ENCODE results near the gene MTCH2. TPM values are rescaled to one million over a fixed set of nuclear protein-coding genes. Genes with fewer than 3 reads are reported as not detected.

MTCH2 gene
- total RNA-seq, 6 experiments from 2014 or later, result 132 to 163 (median 143) TPM

DNA sequence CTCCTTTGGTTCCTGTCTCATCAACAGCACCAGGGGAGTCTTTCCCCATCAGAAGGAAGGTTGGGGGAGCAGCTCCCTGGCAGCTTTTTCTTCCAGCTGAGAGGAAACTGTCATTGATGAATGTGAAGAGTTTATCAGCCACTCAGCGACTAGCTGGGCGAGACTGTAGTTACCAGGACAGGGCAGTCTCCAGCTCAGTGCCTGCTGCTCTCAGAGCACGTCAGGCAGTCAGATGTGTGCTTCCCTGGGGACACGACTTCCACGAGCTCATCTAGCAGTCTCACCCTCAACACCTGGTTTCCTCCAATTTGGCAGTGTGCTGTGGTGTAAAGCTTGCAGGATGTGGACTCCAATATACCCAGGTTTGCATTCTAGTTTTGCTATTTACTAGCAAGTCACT is 35.6 kb downstream of the MTCH2 start:
- no peaks in the 10 kb centered on the region for H3K9me3 Mint-ChIP-seq
- peaks cover 5% of the 10 kb centered on the region for H3K27me3 Mint-ChIP-seq (ENCODE audit: insufficient read depth)
- TF ChIP-seq CTCF (IDR thresholded peaks at IDR 0.05), result no peak
- H3K4me1 Mint-ChIP-seq (ENCODE audit: low read depth), result peaks cover 34% of the 10 kb centered on the region
- no peak overlapping the region; the same call in 1 of the 2 replicates for H3K27ac Mint-ChIP-seq
- no peaks in the 10 kb centered on the region for H3K36me3 Mint-ChIP-seq (ENCODE audit: low read depth)
- DNase-seq, result no peak
- no peak overlapping the region for H3K4me3 Mint-ChIP-seq

DNA sequence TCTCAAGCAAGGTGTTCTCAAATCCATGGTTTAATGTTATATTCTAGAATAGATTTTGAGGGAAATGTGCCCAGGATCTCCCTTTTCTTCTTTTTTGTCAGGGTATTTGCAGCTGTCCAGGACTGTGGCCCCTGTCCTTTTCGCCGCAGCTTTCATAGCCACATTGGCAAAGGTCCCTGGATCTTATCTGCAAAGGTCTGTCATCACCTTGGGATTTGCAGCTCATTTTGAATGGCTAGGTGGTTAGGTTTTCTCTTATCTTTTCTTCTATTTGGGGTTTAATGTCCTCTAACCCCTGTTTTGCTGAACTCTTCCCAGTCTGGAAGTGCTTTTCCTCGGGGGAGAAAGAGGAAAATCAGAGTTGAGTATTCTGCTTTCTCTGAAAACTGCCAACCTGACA is 36.4 kb downstream of the MTCH2 start:
- no peak for TF ChIP-seq CTCF (IDR thresholded peaks at IDR 0.05)
- Mint-ChIP-seq H3K27ac (no peak overlapping the region), H3K4me3 (no peak overlapping the region), H3K27me3 (ENCODE audit: insufficient read depth) (peaks cover 6% of the 10 kb centered on the region), H3K4me1 (ENCODE audit: low read depth) (peaks cover 34% of the 10 kb centered on the region), H3K9me3 (no peaks in the 10 kb centered on the region), H3K36me3 (ENCODE audit: low read depth) (no peaks in the 10 kb centered on the region)
- no peak for DNase-seq

GRCh38 chr11:47603295-47603694 is 39.1 kb downstream of the MTCH2 start:
- Mint-ChIP-seq H3K4me3 (no peak overlapping the region), H3K4me1 (ENCODE audit: low read depth) (peaks cover 37% of the 10 kb centered on the region), H3K27me3 (ENCODE audit: insufficient read depth) (peaks cover 10% of the 10 kb centered on the region), H3K9me3 (no peaks in the 10 kb centered on the region), H3K36me3 (ENCODE audit: low read depth) (no peaks in the 10 kb centered on the region), H3K27ac (no peak overlapping the region)
- DNase-seq, result peak; percentile 34
- no peak for TF ChIP-seq CTCF (IDR thresholded peaks at IDR 0.05)

GRCh38 chr11:47599902-47600301 is 42.5 kb downstream of the MTCH2 start:
- no peaks in the 10 kb centered on the region for H3K9me3 Mint-ChIP-seq
- no peak overlapping the region for H3K4me3 Mint-ChIP-seq
- H3K4me1 Mint-ChIP-seq (ENCODE audit: low read depth), result peaks cover 13% of the 10 kb centered on the region
- no peak for DNase-seq
- no peak for TF ChIP-seq CTCF (IDR thresholded peaks at IDR 0.05)
- no peak overlapping the region for H3K27ac Mint-ChIP-seq
- H3K27me3 Mint-ChIP-seq (ENCODE audit: insufficient read depth), result peaks cover 9% of the 10 kb centered on the region; the same call in 1 of the 2 replicates
- no peaks in the 10 kb centered on the region for H3K36me3 Mint-ChIP-seq (ENCODE audit: low read depth)

DNA sequence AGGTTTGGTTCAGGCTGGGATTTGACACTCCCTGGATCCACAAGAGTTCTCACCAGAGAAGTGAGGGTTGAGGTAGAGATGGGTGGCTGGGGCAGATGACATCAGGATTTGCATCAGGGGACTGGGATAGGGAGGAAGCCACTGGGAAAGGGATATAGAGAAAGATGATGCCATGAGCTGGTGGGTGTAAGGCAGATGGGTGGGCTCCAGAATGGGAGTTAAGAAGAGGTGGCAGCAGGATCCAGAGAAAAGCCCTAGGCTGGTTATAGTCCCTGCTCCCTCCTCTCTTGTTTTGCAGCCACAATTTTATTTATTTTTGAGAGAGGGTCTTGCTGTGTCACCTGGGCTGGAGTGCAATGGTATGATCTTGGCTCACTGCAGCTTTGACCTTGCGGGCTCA is 46.4 kb downstream of the MTCH2 start:
- Mint-ChIP-seq H3K27ac (no peak overlapping the region), H3K9me3 (no peaks in the 10 kb centered on the region), H3K4me3 (no peak overlapping the region), H3K27me3 (ENCODE audit: insufficient read depth) (peaks cover 35% of the 10 kb centered on the region), H3K4me1 (ENCODE audit: low read depth) (0 out of 2 replicates have a peak, but pooled peaks cover 5% of the 10 kb centered on the region), H3K36me3 (ENCODE audit: low read depth) (no peaks in the 10 kb centered on the region)
- DNase-seq, result no peak
- no peak for TF ChIP-seq CTCF (IDR thresholded peaks at IDR 0.05)

DNA sequence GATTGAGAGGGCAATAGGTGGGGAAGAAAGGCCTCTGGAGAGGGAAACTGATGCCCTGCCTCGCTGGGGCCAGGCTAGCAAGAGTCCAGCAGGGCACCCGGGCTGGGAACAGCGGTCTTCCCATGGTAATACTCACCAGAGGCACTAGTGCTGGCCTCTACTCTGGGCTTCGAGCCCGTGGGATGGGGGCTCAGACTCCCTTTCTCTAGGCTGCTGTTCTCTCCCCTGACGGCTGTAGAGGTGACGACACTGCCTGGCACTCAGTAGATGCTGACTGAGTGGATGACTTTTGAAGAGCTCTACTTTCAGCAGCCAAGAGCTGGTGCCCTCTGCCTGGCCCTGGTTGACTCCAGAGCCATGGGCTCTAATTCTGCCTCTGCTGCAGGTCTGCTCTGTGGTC is 47.3 kb downstream of the MTCH2 start:
- no peak overlapping the region for H3K4me3 Mint-ChIP-seq
- no peak overlapping the region for H3K27ac Mint-ChIP-seq
- 0 out of 2 replicates have a peak, but pooled peaks cover 5% of the 10 kb centered on the region for H3K4me1 Mint-ChIP-seq (ENCODE audit: low read depth)
- no peaks in the 10 kb centered on the region for H3K9me3 Mint-ChIP-seq
- H3K36me3 Mint-ChIP-seq (ENCODE audit: low read depth), result no peaks in the 10 kb centered on the region
- DNase-seq, result no peak
- peaks cover 34% of the 10 kb centered on the region for H3K27me3 Mint-ChIP-seq (ENCODE audit: insufficient read depth)
- no peak for TF ChIP-seq CTCF (IDR thresholded peaks at IDR 0.05)
